Nephron progenitor cell (in vitro differentiated cells): Measurements from ENCODE around the gene DEFB126.

Experiments
- DNase-seq: peaks from one replicate; pipeline ENCODE4 v3.0.0; 2021
- H3K27ac Mint-ChIP-seq: 2 replicates; pipeline ENCODE4 v1.8.0; 2021; ENCODE audit warnings: mild to moderate bottlenecking, moderate library complexity, mixed read lengths
- H3K27me3 Mint-ChIP-seq: 2 replicates; pipeline ENCODE4 v1.8.0; 2021; ENCODE audit warnings: mild to moderate bottlenecking, low read depth, mixed read lengths; ENCODE audit not compliant: poor library complexity
- H3K36me3 Mint-ChIP-seq: 2 replicates; pipeline ENCODE4 v1.8.0; 2021; ENCODE audit warnings: low read depth, mixed read lengths
- H3K4me1 Mint-ChIP-seq: 2 replicates; pipeline ENCODE4 v1.8.0; 2021; ENCODE audit warnings: mixed read lengths
- H3K4me3 Mint-ChIP-seq: 2 replicates; pipeline ENCODE4 v1.8.0; 2021; ENCODE audit warnings: mild to moderate bottlenecking, moderate library complexity, mixed read lengths
- H3K9me3 Mint-ChIP-seq: 2 replicates; pipeline ENCODE4 v1.8.0; 2021; ENCODE audit warnings: mild to moderate bottlenecking, moderate library complexity, mixed read lengths
- TF ChIP-seq, protein P1 (sequence below): fragments of 200-600 bp; sonication (generic); IDR thresholded peaks from 2 replicates; pipeline ENCODE4 v1.5.0; 2021; ENCODE audit warnings: antibody characterized with exemption

The DEFB126 gene

DNA sequence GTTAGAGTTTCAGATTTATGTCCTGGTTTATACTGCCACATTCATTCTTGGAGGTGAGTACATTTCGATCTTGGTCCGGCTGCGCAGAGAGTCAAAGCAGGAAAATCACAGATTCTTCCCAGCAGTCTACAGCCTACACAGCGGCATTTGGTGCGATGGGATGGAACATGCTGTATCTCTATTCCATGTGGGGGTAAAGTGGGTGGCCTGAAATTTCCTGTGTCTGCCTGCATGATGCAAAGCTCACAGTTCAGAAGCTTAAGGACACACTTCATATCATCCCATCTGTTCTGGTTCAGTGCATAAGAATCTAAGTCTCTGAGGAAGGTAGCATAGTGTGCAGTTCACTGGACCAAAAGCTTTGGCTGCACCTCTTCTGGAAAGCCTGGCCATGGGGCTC is 14.8 kb downstream of the DEFB126 start, which contains the start of gene DEFB127:
Gene DEFB127, plus strand, starts transcription at position 301 of the 400 bp plus-strand sequence. Its CDS starts 91 bp downstream, at position 392.
- no peak for DNase-seq
- Mint-ChIP-seq H3K27me3 (peaks cover 61% of the 10 kb centered on the region), H3K36me3 (no peaks in the 10 kb centered on the region), H3K4me1 (no peaks in the 10 kb centered on the region), H3K4me3 (no peak within 1 kb of the TSS), H3K27ac (no peak within 1 kb of the TSS), H3K9me3 (peaks cover 3% of the 10 kb centered on the region)
- TF ChIP-seq, protein P1, sequence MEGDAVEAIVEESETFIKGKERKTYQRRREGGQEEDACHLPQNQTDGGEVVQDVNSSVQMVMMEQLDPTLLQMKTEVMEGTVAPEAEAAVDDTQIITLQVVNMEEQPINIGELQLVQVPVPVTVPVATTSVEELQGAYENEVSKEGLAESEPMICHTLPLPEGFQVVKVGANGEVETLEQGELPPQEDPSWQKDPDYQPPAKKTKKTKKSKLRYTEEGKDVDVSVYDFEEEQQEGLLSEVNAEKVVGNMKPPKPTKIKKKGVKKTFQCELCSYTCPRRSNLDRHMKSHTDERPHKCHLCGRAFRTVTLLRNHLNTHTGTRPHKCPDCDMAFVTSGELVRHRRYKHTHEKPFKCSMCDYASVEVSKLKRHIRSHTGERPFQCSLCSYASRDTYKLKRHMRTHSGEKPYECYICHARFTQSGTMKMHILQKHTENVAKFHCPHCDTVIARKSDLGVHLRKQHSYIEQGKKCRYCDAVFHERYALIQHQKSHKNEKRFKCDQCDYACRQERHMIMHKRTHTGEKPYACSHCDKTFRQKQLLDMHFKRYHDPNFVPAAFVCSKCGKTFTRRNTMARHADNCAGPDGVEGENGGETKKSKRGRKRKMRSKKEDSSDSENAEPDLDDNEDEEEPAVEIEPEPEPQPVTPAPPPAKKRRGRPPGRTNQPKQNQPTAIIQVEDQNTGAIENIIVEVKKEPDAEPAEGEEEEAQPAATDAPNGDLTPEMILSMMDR, result no peak

DNA sequence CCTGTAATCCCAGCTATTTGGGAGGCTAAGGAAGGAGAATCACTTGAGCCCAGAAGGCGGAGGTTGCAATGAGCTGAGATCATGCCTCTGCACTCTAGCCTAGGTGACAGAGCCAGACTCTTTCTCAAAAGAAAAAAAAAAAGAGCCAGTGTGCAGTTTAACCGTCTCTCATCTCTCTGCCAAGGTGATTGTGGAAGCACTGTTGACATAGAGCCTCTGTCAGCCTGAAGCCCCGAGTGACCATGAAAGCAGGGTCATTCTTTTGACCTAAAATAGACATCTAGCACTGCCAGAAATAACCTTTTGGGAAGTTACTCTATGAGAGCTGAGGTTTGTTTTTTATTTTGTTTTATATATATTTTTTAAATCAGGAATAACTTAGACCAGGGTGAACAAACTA is 22.2 kb downstream of the DEFB126 start:
- peaks cover 68% of the 10 kb centered on the region for H3K27me3 Mint-ChIP-seq
- H3K4me1 Mint-ChIP-seq, result no peaks in the 10 kb centered on the region
- peaks cover 3% of the 10 kb centered on the region for H3K9me3 Mint-ChIP-seq
- H3K36me3 Mint-ChIP-seq, result no peaks in the 10 kb centered on the region
- no peak for DNase-seq
- no peak overlapping the region for H3K27ac Mint-ChIP-seq
- TF ChIP-seq, protein P1, result no peak
- no peak overlapping the region for H3K4me3 Mint-ChIP-seq

DNA sequence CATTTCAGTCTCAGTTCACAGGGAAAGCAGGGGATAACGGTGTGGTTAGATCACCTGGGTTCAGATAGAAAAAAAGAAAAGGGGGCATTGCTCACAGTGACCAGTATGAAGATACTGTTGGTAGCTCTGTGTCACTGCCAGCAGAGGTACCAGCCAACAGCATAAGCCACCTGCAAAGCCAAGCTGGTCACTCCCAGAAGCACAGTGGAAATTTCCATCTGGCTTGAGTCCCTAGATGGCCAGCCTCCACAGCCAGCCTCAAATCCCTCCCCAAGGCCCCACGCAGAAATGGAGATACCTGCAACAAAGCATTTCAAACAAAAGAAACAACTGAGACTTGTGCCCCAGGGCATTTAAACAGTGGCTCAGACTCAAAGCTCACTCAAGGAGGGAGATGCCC is 26.5 kb downstream of the DEFB126 start:
- Mint-ChIP-seq H3K27me3 (peaks cover 59% of the 10 kb centered on the region), H3K4me1 (no peaks in the 10 kb centered on the region), H3K4me3 (no peak overlapping the region), H3K9me3 (no peaks in the 10 kb centered on the region), H3K27ac (no peak overlapping the region), H3K36me3 (no peaks in the 10 kb centered on the region)
- TF ChIP-seq, protein P1, result no peak
- DNase-seq, result no peak

DNA sequence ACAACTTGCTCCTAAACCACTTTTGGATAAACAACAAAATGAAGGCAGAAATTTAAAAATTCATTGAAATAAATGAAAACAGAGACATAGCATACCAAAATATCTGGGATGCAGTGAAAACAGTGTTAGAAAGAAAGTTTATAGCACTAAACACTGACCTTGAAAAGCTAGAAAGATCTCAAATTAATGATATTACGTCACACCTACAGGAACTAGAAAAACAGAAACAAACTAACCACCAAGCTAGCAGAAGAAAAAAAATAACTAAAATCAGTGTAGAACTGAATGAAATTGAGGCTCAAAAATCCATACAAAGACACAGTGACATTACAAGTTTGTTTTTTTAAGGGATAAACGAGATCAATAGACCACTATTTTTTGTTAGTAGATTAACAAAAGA is 41.9 kb downstream of the DEFB126 start:
- TF ChIP-seq, protein P1, result no peak
- Mint-ChIP-seq H3K4me3 (no peak overlapping the region), H3K36me3 (no peaks in the 10 kb centered on the region), H3K27ac (no peak overlapping the region), H3K27me3 (peaks cover 88% of the 10 kb centered on the region), H3K9me3 (peaks cover 28% of the 10 kb centered on the region), H3K4me1 (no peaks in the 10 kb centered on the region)
- DNase-seq, result no peak

DNA sequence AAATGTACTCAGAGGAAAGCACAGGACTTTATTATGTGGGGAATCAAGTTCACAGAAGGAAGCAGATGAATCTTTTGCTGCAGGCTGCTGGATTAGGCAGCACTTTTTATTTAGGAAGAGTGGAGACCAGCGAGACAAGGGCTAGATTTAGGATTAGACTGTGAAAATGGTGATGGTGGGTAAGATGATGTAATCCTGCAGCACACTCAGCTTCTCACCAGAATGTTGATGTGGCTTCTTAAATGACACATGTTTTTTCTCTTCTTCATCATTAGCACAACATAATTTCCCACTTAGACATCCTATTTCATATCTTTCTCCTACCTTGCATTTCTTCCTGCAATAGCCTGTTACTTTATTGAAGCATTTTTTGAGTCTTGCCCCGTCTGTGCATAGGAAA is 45.3 kb downstream of the DEFB126 start:
- H3K27ac Mint-ChIP-seq, result no peak overlapping the region
- H3K36me3 Mint-ChIP-seq, result no peaks in the 10 kb centered on the region
- H3K9me3 Mint-ChIP-seq, result peaks cover 40% of the 10 kb centered on the region
- H3K4me3 Mint-ChIP-seq, result no peak overlapping the region
- peaks cover 89% of the 10 kb centered on the region for H3K27me3 Mint-ChIP-seq
- TF ChIP-seq, protein P1, result no peak
- H3K4me1 Mint-ChIP-seq, result no peaks in the 10 kb centered on the region
- DNase-seq, result no peak

DNA sequence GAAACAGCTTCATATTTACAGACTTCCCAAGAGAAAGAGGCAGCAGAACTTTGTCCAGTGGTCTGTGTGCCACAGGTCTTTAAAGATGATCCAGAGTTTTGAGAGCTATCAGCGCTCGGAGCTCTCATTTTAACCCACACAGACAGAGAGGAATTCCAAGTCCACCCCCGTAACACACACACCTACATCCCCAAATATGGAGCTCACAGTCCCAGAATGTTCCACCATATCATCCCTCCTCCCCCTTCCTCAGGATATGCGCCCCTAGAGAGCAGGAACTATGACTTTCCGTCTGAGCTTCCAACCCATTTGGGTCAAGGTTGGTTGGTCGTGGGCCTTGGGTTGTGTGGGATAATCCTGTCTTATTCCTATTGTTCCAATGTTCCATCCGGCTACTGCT is 47.2 kb downstream of the DEFB126 start, which contains the start of gene DEFB128:
Gene DEFB128, minus strand, starts transcription at position 101 of the 400 bp plus-strand sequence. Its CDS starts 88 bp downstream, at position 13.
- Mint-ChIP-seq H3K36me3 (no peaks in the 10 kb centered on the region), H3K27me3 (peaks cover 85% of the 10 kb centered on the region), H3K4me1 (no peaks in the 10 kb centered on the region), H3K27ac (no peak within 1 kb of the TSS), H3K9me3 (peaks cover 32% of the 10 kb centered on the region), H3K4me3 (no peak within 1 kb of the TSS)
- no peak for DNase-seq
- TF ChIP-seq, protein P1, result no peak
